H54 (cell line): ENCODE measurements around the gene PCGF3.

Source experiments
- DNase-seq: peaks from one replicate; pipeline ENCODE4 v3.0.0; 2011; ENCODE audit warnings: low spot score, mixed read lengths; ENCODE audit not compliant: insufficient read length
- FAIRE-seq: peaks from 3 replicates; lab custom pipeline; 2011; peaks lifted over from hg19 to GRCh38; lab: Jason Lieb, UNC
- POLR2A ChIP-seq: IDR thresholded peaks from 2 replicates; pipeline ENCODE4 v1.6.1; 2011; ENCODE audit warnings: low read depth, mild to moderate bottlenecking, low read length

Gene PCGF3

GRCh38 chr4:681736-682451 is 23.7 kb upstream of the PCGF3 start:
- DNase-seq: no peak
- TF ChIP-seq POLR2A: no peak
- FAIRE-seq: no peak

- DNase-seq: no peak
- no peak for FAIRE-seq
- TF ChIP-seq POLR2A: no peak
These were observed 23.0 kb upstream of the PCGF3 start for GRCh38 chr4:682490-683172.

DNA sequence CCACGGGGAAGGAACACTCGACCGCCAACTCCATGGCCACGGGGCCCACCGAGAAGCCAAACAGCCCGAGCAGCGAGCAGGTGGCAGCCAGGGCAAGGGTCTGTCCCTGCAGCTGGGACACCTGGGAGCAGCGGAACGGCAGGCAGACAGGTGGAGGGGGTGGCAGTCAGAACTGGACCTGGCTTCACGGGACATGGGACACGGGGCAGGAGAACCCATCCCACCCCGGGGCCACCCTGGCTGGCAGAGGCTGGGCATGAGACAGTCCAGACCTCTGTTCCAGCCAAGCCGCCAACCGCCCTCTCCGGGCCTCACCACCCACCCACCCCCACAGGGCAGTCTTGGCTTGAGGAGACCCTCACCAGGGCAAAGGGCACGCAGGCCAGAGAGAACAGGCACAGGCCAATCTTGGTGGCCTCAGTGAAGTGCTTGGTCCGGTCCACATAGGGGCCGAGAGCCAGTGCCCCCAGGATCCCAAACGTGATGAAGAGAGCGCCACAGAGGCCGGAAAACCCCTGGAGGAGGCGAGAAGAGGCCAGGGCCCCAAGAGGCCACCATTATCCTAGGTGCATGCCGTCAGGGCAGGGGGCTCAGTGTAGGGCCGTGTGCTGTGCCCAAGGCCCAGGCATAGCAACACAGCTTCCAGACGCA is 22.3 kb upstream of the PCGF3 start:
- FAIRE-seq: no peak
- no peak for TF ChIP-seq POLR2A
- no peak for DNase-seq

DNA sequence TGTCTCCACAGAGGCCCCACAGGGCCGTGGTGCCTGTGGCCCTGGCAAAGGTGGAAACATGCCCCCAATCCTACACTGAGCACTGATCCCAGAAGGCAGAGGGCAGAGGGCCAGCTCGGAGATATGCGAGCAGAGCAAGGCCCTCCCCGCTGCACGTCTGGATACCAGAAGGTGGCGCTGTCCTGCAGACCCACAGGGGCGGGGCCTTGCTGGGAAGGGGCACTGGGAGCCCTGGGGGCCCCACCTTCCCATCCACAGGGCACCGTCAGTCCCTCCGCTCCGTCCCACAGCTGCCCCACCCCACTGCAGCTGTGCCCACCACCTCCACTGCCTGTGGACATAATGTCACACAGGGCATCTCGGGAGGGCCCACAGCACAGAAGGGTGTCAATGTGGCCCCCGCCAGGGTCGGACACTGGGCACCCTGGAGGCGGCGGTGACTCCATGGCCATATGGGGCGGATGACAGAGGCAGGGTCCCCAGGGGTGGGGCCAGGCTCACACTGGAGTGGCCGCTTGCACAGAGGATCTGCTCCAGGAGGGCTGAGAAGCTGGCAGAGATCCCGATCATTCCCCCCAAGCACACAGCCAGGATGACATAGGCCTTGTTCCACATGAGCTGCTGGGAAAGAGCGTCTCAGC is 21.5 kb upstream of the PCGF3 start:
- no peak for FAIRE-seq
- no peak for TF ChIP-seq POLR2A
- peak; percentile 58 for DNase-seq

- FAIRE-seq (no peak), DNase-seq (no peak)
- no peak for TF ChIP-seq POLR2A
These were observed 20.9 kb upstream of the PCGF3 start for GRCh38 chr4:684623-685327.

GRCh38 chr4:685679-686412 is 19.8 kb upstream of the PCGF3 start:
- DNase-seq: no peak
- no peak for FAIRE-seq
- TF ChIP-seq POLR2A: no peak

DNA sequence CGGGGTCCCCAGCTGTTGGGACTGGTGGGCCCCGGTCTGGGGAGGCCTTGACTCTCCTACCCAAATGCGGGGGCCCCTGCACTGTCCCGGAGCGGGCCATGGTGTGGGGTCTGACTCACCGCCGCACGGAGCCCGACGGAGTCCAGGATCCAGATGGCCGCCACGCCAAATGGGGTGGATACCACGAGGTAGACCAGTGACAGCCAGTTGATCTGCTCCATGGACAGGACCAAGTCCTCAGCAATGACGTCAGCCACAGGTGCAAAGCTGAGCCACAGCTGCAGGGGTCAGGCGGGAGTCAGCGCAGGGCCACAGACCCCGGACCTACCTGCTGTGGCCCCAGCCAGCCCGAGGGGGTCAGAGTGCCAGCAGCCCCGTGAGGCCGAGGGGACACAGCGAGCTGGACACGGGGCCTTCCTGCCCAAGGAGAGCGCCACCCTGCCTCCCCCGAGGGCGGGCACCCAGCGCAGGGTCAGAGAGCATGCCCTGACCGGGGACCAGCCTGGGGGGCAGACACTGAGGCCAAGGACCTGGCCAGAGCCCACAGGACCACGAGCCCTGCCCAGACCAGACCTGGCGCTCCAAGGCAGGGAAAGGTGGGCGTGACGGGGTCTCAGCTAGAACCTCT is 19.1 kb upstream of the PCGF3 start:
- FAIRE-seq (no peak), DNase-seq (no peak)
- TF ChIP-seq POLR2A: no peak

- DNase-seq: peak; percentile 99
- no peak for FAIRE-seq
- TF ChIP-seq POLR2A: peak; percentile 66
These were observed 18.3 kb upstream of the PCGF3 start for GRCh38 chr4:687048-687970.

DNA sequence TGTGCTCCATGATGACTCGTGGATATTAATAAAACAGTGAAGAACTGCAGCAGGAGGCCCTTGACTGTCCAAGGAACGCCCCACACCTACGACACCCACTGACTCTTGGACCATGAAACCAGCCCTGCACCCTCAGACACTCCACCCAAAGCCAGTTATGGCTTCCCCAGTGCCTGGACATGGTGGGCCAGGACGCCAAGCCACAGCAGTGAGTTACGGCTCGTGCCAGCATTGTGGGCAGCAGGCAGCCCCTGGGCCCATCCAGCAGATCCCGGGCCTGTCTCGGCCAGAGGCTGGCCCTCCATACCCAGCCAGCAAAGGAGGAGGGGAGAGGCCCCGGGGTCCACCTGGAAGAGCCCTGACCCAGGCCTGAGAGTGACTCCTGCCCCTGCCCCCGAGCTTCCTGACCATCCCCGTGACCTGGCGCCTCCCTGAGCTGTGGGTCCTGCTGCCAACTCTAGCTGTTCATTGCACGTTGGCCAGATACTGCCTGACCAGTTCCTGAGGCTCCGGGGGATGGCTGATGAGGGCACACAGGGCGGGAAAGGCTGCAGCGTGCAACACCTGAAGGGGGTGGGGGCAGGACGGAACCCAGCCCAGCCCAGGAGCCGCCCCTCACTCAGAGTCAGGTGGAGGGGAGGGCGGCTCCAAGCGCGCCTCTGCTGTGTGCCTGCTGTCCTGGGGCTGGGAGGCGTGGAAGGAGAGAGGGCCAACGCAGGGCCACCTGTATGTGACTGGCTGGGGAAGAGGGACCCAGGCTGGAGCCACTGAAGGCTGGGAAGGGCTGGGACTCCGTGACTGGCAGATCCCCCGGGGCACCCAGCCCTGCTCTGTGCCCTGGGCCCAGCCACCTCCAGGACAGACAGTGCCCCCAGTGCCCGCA is 17.4 kb upstream of the PCGF3 start:
- FAIRE-seq: no peak
- 0 out of 2 replicates have a peak, but pooled peaks have one; percentile 6 for TF ChIP-seq POLR2A
- DNase-seq: no peak

GRCh38 chr4:688854-689681 is 16.6 kb upstream of the PCGF3 start, which contains the start of gene SLC49A3:
Gene SLC49A3 (minus strand): TSS chr4:689151. CDS start chr4:689127, 24 bp downstream.
- no peak for FAIRE-seq

More at GRCh38 chr4:688854-689681, 16.6 kb upstream of the PCGF3 start, which contains the start of gene SLC49A3:
- TF ChIP-seq POLR2A: no peak
- DNase-seq: no peak
